Stimulated activated CD8-positive, alpha-beta memory T cell treated with anti-CD3 and anti-CD28 coated beads, Interleukin-15, amount 100 ng/mL, for 24 hours (primary cell): Measurements from ENCODE around the gene TMEM61.
"Not testable (repeated sequence)": the region's sequence is repeated elsewhere in the genome, so short reads cannot be mapped to it uniquely, and the experiment has no call there.

Experiments used
- DNase-seq: peaks from one replicate; pipeline ENCODE4 v3.0.0-alpha.2; 2020; ENCODE audit warnings: low read depth

The TMEM61 gene

DNA sequence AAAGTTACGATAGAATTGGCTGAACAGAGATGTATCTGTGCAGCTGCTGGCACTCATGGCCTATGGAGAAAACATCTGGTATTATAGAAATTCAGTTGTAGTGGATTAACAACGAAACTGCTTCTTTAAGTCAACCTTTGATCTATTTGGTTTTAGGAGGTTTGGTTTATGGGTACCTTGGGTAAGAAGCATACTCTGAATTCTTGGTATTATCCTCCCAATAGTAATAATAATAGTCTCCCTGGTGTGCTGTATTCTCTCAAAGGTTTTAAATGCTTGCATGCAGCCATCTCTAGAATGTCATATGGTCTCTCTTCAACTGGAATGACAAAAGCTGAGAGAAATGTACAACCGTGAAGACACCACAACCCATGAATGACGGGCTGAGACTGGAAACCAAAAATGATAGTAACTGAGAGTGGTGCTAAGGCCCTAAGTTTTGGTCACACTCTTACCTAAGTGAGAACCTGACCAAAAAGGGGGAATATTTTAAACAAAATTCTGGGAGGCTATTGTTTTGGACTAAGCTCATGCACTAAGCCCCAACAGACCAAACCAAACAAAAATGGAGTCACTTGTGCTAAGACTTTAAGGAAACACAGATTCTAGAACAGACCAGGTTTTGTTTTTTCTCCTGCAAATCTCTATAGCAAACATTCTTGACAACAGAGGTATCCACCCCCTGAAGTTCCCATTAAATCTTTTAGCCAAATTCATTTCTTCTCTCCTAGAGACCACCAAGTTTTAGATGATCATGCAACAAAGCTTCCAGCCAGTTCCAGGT is 17.6 kb upstream of the TMEM61 start:
- DNase-seq, result no peak

DNA sequence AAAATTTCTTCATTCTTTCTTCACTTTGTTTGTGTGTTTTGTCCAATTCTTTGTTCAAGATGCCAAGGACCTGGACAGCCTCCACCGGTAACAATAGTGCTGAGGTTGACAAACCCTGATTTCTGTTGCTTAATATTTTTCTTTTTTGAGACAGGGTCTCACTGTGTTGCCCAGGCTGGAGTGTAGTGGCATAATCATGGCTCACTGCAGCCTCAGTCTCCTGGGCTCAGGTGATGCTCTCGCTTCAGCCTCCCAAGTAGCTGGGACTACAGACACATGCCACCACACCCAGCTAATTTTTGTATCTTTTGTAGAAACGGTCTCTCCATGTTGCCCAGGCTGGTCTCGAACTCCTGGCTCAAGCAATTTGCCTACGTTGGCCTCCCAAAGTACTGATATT is 16.6 kb upstream of the TMEM61 start:
- not testable (repeated sequence) for DNase-seq

DNA sequence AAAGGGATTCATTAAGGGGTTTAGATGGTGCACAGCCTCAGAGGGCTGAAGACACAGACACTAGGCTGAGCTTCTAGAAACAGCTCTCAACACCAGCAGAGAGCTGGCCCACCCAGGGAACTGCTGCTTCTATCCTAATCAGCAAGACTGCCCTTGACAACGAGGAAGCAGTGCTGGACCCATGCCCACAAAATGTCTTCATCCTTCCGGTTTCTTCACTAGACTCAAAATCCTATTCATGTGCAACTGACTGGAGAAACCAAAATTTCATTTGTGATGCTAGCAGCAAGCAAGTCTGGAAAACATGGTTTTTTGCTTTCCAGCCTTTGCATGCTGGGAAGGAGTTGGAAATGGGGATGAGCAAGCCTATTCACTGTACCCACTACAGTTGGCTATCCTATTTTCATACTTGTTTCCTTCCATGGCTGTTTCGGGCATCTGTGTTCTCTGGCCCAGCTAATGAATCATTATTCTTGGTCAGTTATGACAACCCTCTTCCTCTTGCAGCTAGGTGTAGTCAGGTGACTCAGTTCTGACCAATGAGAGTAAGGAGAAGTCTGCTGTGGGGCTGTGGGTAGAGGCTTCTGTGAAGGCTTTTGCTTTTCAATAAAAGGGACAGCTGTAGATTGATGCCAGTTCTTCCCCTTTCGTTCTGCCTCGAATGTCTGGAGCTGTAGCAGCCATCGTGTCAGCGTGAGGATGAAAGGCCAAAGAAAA is 14.6 kb upstream of the TMEM61 start:
- DNase-seq, result no peak

DNA sequence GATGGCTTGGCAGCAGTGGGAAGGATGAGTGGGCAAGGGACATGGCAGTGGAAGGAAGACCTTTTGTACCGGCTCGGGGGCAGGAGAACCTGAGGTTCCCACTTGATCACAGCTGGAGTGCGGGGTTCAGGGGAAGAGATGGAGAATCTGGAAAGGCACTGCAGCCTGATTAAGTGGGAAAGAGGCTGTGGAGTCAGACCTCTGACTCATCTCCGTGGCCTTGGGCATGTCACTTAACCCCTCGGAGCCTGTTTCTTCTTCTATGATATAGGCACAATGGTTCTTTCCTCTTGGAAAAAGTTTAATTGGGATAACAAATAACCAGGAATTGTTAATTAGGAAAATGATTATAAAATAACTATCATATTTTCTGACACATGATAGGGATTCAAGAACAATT is 13.1 kb upstream of the TMEM61 start:
- no peak for DNase-seq

DNA sequence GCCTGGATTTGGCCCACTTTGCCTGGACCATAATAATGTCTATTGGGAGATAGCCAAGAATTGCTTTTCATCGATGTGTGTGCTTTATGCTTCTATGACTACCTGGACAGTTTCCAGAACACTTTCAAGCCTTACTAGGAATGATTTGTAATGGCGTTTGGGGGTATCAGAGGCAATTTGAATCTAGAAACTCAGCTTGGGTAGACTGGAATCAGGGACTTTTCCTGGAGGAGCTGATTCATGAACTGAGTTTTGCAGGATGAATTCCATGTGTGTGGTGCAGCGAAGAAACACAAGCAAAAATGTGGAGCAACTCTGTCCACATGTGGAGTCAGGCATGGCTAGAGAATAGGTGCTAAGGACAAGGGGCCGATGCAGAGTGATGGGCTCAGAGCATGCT is 11.9 kb upstream of the TMEM61 start:
- no peak for DNase-seq

DNA sequence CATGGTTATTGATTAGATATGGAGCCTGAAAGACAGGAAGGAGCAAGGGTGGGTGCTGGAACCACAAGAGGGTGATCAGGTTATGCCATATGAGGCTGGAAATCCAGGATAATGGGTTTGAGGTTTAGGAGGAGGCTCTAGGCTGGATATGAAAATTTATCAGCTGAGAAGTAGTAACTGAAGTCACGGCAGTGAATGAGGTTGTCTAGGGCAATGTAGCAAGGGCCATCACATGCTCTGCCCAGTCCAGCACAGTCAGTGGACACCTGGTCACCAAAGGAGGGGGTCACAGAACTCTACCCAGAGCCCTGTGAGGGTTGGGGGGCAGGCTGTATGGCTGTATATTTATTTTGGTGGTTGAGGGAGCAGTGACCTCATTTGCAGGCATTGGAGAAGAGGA is 10.5 kb upstream of the TMEM61 start:
- DNase-seq, result no peak

DNA sequence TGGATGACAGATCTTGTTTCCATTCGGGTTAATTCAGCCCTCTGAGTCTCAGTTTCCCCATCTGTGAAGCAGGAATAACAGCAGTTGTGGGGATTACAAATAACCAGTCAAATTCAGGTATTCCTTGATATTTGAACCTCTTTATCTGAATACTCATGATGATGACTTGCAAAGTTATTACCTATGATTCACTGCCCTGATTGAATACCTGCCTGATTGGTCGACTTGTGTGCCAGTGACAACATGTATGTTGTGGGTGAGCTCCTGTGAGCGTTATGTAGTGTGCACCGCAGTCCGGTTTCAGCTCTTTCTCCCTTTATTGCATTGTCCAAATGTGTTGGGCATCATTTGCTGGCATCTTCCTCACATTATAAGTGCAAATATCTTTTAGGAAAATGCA is 9.5 kb upstream of the TMEM61 start:
- DNase-seq, result no peak

DNA sequence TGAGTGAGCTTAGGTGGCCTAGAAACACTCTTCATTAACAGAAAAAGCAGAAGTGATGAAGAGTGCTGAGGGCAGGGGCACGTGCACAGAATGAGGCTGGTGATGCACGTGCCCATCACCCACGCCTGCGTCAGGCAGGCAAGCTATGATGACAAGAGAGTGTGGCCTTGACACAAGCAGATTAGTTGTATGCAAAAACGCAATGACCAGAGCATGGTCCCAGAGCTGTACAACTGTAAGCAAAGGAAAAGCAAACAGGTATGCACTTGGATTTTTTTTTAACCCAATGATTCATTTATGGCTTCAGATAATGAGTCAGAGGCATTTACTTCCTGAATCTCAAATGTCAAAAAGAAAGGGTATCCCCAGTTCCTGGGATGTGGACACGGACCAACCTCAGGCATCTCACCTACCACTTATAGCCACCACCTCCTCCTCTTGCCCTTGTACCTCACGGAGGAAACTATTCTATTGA is 9.1 kb upstream of the TMEM61 start:
- DNase-seq, result no peak

DNA sequence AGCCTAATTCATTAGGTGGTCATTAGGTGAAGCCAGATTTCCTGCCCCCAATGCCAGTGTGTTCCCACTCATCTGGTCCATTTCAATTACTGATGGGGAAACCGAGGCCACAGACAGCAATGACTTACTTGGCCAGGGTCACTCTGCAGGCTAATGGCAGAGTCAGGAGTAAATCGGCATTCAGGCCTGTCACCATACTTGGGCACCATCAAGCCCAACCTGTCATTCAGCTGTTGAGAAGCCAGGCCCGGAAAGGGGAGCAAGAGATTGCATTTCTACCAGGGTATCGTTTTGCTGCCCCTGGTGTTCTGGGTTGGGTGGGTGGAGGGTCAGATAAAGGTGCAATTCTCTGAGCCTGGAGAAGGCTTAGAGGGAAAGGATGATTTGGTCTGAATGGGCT is 8.0 kb upstream of the TMEM61 start:
- no peak for DNase-seq

DNA sequence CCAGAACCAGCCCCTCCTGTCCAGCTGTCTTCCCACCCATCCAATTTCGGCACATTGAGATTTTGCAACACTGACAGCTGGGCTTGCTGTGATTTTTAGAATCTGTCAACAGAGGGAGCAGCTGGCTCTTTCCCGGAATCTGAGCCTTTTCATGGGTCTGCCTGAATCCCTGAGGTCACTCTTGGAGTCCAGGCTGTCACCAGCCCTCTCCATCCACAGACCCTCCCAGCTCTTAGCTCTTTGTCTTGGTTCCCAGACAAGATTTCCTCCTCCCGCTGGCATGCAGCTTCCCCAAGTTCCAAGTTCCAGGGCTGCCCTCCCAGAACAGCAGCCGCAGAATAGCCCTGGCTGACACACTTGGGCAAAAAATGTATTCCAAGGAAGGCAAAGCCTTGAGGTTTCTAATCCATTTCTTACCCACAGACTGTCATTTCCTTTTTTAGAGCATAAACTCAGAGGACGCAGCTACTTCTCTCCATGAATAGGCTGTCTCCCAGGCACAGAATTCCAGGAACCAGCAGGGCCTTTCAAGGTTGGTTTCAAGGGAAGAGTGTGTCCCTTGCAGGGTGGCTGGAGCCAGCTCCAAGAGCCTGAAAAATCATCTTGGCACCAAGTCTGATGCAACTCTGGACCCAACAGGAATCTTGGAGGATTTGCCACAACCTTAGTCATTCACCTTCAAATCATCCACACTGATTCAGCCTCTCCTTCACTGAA is 7.1 kb upstream of the TMEM61 start:
- DNase-seq, result no peak

DNA sequence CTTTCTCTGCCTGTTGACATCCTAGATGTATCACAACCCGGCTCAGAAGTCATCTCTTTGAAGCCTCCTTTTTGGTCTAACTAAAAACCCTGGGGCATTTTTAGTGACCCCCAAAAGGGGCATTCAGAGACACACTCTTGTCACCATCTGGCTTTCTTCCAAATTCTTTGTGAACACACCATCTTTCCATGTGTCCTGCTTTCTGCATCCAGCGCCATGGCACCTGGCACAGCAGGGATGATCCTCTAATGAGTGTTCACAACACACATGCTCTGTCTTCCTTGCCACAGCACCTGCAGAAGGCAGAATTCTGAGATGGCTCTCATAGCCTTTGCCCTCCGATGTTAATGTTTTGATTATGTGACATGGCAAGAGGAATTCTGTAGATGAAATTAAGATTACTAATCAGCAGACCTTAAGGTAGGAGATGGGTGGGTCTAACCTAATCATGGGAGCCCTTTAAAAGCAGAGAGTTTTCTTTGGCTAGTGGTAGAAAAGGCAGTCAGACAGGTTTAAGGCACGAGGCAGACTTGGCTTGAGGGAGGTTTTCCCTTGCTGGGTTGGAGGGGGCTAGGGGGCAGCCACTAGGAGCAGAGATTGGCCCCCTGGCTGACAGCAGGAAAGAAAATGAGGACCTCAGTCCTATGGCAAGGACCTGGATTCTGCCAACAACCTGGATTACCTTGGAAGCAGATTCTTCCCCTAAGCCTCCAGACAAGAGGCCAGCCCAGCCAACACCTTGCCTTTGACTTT is 4.9 kb upstream of the TMEM61 start:
- no peak for DNase-seq

DNA sequence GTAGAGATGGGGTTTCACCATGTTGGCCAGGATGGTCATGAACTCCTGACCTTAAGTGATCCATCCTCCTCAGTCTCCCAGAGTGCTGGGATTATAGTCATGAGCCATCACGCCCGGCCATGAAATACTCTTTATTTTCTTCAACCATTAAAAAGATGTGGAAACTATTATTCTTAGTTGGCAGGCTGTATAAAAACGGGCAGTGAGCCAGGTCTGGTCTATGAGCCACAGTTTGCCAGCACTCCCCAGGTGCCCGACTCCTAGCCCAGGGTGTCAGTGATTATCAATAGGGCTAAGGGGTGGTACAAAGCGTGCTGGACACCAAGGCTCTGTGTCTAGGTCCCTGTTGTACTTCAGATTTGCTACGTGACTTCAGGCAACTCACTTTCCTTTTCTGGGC is 3.7 kb upstream of the TMEM61 start:
- DNase-seq, result no peak

DNA sequence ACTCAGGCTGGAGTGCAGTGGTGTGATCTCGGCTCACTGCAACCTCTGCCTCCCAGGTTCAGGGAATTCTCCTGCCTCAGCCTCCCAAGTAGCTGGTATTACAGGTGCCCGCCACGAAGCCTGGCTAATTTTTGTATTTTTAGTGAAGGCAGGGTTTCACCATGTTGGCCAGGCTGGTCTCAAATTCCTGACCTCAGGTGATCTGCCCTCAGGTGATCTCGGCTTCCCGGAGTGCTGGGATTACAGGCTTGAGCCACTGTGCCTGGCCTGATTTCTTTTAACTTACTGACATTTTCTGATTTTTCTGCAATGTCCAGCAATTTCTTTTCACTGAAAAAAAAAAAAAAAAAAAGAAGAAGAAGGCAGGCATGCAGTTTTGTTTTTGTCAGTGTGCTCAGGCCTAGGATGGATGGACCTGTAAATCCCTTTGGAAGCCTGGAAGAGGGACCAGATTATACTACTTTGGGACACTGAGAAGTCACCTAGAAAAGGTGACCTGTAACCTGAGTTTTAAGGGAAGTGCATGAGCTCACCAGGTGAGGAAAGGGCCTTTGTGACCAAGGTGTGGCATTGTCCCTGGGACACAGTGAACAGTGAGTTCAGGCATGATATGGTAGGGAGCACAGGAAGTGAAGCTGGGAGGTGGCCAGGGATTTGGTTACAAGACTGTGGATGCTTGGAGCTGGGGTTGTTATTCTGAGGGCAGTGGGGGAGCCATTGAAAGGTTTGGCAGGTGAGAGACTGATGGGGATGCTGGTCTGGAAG is 2.7 kb upstream of the TMEM61 start:
- DNase-seq, result no peak

DNA sequence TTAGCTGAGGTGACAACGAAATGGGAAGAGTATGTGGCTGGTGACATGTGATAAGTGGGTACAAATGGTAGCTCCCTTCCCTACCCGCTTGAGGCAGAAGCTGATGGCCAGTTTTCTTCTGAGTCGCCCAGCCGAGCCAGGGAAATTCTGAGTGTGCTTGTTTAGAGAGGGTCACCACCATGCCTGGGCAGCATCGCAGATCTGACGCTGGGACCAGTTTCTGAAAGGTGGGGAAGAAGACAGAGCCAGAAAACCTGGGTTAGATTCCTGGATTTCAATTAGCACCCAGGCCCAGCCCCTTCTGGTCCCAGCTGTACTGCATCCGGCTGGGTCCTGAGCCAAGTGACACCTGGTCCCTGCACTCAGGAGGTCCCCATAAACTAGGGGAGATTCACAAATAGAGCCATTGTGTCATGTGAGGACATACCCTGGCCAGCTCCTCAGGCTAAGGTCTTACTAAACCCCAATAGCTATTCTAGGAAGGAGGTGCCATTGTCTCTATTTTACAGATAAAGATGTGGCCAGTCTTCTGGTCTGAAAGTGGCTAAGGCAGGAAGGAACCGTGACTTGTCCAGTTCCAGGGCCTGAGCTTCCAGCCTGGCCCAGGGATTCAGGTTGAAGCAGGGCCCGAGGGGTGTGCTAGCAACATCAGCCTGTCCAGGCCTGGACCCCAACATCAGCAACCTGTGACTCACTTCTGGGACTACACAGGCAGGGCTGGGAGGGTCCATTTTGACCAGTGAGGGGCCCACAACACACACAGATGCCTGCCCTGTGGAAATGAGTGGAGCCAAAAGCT is 1.7 kb upstream of the TMEM61 start:
- no peak for DNase-seq

DNA sequence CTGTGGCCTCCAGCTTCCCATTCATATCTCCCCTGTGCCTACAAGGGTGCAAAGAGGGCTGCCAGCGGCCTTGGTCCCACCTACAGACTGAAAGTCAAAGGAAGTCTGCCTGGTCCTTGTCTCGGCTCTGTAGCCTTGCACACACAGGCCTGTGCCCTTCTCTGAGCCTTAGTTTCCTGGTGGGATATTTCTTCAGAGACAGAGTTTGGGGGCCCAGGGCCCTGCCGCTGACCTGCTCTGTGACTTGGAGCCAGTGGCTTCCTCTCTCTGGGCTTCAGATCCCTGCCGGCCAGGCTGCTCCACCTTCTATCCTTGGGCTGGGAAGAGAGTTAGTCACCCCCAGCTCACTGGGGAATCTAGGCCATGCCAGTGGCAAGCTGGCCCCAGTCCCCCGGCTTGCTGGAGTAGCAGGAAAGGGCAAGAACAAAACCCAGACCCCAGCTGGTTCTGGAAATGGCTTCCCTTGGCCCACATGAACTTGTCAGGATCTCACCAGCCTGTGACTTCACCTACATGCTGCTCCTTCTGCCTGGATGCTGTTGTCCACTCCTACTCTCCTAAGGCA is 1.0 kb upstream of the TMEM61 start:
- no peak for DNase-seq

DNA sequence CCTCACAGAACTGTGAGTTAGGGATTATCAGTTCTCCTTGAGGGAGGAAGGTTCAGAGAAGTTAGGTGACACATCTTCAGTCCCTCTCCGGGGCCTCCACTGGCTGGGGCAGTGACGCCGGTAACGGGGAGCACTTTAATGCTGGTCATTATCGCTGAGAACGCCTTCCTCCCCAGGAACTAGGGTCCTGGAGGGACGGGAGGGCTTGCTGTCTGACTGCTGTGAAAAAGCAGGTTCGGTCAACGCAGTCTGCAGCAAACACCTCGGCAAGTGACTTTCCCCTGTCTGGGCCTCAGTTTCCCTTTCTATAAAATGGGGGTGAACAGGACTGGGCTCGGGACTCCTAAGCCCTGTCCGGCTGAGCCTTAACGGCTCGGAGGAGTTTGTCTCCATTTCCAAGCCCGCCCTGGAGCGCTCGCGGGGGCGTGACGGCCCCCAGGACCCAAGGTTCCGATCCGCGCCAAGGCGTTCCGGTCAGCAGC is 341 bp upstream of the TMEM61 start:
- DNase-seq, result no peak

DNA sequence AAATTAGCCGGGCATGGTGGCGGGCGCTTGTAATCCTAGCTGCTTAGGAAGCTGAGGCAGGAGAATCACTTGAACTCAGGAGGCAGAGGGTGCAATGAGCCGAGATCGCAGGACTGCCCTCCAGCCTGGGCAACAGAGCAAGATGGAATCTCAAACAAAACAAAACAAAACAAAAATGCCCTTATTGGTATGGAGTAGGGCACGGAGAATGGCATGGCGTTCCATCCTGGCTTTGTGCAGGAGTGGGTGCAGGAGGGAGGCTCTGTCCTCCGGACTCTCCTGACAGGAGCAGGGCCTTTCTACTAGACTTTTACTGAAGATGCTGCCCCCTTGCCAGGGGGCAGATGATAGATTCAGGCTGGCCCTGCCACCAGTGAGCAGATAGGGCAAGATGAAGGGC is 1.0 kb downstream of the TMEM61 start:
- no peak for DNase-seq

DNA sequence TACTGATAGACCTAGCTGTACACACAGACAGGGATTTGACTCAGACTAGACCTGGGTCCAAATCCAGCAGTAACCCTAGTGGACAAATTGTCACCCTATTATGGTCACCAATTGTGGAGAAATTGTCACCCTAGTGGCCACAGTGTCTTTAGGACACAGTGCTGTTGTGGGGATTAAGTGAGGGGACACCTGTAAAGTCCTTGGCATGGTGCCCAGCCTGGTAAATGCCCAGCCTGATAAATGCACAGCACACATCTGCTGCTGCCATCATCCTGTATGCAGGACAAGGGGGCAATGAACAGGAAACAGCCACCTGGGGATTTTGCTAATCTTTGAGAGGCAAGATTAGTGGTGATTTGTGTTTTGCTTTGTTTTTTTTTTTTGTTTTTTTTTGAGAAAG is 2.3 kb downstream of the TMEM61 start:
- no peak for DNase-seq

DNA sequence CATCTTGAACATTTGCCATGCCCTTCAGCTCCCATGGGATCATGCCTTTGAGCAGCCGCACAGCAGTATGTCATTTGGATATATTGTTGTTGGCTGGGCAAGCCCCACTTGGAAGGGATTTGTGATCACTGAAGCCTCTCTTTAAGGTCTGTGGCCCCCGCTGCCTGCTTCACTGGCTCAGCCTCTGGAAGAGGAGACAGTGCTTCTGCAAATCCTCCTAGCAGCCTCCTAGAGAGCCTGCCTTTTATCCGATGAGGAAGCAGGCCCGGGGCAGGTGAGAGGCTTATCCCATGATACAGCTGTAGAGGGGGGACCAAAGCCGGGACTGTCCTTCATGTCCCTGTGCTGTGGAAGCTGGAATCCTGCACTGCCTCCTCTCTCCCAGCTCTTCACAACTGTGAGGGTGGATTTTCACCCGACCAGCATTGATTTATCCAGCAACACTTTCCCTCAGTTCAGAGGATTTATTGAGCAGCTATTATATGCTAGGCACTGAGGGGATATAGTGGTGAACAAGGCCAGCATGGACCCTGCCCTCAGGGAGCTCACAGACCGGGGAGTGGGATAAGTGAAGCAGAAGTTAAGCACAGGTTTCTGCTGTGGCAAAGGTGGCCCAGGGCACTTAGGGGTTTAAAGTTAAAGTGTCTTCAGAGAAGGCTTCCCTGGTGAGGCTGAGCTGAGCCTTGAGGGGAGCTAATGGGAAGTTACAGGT is 3.9 kb downstream of the TMEM61 start:
- no peak for DNase-seq

DNA sequence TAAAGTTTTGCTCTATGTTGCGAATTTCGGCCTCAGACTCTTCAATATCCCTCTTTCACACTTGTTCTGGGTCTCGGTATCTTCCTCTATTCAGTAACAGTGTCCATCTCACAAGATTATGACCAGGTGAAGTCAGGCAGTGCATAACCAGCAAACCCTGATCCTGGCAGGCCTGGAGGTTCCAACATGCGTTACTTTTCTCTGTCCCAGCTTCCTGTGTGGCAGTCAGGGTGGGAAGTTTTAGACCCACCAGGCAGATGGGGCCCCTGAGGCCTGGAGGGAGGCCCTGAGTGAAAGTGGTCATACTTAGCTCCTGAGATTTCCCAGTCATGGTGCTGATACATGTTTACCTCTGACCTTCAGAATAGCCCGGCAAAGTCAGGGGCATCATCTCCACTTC is 5.1 kb downstream of the TMEM61 start:
- no peak for DNase-seq
